Activated naive CD4-positive, alpha-beta T cell treated with Interleukin-2 at 50 U/mL for 16 hours (primary cell): ENCODE results near the gene CRY1.
A peak's percentile ranks its signal among the peaks of the same experiment; 100 is the strongest.
"Not testable (repeated sequence)": the region's sequence is repeated elsewhere in the genome, so short reads cannot be mapped to it uniquely, and the experiment has no call there.

Source experiments
- DNase-seq: peaks from one replicate; pipeline ENCODE4 v3.0.0-alpha.2; 2020

Gene CRY1

DNA sequence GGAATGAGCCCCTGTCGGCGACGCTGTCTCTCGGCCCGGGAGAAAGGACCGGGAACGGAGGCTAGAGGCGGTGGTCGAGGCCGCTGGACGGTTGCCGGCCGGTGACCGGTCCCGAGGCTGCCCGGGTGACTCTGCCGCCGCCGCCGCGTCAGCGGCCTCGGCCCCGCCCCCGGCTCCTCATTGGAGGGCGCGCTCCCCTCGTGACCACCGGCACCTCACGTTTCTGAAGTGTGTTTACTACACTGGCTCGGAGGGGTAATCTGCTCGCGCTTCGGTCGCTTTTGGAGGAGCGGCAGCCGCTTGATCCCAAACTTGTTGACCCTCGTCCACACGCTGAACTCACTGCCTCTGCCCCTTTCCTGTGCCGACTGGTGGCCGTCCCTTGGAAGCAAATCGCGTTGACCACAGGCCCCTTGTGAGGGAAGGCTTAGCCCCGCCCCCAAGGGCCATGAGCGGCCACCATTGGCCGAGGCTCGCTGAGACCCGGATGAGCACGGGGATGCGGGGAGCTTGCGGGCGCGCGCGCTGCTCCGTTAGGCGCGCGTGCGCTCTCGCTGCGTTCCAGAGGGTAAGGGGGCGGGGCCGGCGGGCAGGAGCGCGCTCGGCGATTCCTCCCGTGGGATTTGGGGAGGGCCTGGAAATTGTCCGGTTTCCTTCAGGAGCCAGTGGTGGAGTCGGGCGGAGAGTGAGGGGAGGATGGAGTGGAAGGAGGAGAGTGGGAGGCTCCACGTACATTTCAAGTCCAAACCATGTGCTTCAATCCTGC, at the start of gene CRY1:
Gene CRY1, minus strand, starts transcription at position 133 of the 766 bp plus-strand sequence. CDS start 588 bp downstream, outside the sequence.
- peak; percentile 93 for DNase-seq

DNA sequence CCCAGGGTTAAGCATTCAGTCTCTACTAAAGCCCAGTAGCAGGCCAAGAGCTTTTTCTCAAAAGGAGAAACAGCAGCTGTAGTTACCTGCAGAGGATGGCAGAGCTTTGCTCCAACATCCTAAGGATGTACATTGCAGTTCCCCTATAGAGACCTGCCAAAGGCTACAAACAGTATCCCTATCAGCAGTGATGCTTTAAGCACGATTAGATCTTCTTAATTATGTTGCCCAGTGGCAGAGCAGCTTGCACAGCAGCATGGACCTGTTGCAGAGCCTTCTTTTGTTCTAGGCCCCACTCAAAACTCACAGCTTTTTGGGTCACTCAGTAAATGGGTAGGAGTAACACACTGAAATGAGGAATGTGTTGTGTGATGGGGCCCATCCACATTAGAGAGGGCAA, 46.4 kb upstream of the CRY1 start:
- DNase-seq: no peak

DNA sequence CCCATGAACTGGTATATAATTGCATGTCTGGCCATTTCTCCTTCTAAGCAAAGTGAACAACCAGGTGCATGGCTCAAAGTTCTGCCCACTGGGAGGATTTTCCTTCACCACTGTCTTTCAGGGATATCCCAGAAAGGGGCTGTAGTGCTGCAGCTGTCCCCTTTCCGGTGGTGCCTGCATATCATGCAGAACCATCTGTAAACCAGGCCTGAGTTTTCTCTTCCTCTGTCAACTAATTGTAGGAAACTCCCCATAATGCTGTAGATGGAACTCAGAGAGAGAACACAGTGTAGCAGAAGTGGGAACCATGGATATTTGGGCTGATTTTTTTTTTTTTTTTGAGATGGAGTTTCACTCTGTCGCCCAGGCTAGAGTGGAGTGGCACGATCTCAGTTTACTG, 45.6 kb upstream of the CRY1 start:
- no peak for DNase-seq

DNA sequence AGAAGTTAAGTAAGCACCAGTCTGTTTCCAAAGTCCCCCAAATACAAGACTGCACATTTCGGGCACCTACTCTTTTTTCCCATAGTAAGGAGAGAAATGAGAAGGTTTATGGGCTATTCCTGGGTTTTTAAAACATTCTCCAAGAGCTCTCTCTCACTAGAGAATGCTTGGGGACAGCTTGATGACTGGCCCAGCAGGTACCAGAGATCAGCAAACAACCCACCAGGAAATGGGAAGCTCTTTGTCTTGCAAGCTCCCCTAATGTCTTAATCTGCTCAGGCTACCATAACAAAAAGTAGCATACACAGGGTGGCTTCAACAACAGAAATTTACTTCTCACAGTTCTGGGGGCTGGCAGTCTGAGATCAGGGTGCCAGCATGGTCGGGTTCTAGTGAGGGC, 41.8 kb upstream of the CRY1 start:
- no peak for DNase-seq

DNA sequence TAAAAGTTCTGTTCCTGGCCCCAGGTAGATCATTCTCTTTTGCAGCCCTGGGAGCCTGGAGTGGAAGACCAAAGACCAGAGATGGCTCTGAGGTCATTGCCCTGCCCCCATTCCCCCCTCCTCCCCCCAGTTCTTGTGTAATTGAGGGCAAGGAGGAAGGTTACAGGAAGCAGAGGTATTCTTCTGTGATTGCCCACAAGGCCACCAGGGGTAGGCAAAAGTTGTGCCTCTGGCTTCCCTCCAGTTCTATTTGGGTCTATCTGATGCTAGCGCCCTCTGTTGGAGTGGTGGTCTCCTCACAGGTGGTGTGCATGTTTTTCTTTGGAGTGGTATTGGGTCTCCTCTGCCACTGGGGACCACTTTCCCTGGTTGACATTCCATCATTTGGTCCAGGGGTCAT, 41.2 kb upstream of the CRY1 start:
- DNase-seq: peak; percentile 28

DNA sequence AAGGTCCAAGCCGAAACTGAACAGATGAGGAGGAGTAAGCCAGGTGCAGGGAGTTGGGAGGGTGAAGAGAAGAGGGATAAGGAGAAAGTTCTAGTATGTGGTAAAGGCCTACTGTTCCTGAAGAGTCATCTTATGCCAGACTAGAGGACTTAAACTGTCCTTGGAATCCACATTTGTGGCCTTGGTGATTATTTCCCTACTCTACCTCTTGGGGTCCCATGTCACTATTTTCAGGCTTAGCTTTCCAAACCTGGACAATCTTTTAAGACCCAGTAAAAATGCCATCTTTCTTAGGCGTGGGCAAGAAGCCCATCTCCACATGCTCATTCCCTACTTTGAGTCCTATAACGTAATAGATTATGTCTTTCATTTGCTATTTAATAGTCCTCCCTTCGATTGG, 40.1 kb upstream of the CRY1 start:
- DNase-seq: no peak

DNA sequence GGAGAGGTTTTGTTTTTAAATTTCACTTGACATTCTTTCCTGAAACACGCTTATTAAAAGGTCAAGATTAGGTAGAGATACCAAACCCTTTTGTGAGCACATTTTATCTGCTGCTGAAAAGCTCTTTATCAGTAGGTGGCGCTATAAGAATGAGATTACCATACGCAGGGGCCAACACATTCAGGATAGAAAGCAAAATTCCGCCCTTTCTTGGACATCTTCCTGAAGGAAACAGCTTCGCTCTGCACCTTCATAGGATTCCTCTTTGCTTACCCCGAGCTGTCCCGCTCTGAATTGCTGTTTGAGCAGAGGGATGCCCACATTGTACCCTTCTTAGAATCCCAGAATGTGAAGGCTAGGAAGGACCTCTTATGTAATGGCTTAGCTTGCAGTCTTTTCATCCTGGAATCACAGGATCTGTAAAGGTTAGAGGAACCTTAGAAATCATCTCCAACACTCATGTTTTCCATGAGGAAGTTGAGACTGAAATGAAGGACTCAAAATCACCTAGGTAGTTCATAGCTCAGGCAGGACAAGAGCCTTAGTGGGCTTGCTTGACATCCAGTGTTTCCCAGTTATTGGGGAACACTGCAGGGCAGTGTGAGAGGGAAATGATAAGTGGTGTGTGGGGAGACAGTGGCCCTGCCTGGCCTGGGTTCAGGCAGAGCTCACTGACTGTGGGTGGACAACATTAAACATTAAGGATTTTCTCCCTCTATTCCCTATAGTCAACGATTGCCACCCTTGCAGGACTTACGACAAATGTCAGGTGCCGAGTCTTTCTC, 38.7 kb upstream of the CRY1 start:
- no peak for DNase-seq

DNA sequence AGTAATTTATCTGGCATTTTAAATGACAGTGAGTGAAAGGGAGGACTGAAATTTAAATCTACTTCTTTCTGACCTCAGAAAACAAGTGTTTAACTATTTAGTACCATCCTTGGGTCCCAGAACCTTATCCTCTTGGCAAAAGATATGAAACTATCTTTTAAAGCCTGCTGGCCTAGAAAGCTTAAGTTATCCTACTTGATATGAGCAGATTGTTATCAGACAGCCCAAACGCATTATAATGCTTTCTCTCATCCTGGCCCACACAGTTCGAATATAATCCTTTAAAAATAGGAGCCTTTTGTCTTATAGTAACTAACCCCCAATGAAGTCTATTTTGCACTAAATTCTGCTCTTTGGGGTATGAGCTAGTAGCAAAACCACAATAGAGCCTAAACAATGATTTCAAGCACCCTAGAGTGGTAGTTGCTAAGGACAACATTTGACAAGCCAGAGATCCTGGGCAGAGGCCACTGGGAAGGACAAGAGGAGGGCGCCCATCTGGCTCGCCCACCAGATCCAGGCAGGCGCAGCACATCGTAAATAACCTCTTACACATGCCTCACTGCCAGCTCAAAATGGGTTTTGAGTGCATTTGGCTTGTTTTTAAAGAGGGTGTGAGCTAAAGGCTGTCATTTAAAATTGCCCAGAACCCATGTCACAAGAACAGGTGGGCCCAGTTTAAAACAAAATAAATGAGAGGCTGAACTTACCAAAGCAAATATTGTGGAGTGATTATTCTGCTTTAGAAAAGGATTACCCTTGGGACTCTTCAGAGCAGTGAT, 37.7 kb upstream of the CRY1 start:
- DNase-seq: no peak

DNA sequence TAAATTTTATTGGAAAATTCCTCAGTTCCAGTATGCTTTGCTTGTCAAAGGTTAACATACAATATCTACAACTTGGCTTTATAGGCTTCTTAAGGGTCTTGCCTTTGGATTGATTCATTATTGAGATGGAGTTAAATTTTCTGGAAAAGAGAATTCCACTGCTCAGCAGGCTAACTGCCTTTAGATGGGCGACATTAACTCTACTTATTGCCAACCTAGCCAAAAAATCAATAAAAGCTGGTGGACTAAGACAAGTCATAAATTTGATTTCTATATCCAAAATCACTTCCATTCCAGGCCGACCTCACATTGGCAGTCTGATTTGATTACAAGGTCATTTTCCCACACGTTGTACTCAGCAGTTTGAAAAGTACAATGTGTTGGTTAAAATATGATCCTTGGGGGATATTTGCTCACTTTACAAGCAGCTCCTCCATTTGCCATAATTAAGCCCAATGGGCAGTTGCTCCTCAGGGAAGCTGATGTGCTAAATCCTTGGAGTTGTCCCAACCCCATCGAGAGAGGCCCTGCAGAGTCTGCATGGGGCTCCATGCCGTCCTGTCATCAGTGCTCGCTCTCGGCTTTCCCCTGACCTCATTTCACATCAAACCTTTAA, 36.1 kb upstream of the CRY1 start:
- no peak for DNase-seq

DNA sequence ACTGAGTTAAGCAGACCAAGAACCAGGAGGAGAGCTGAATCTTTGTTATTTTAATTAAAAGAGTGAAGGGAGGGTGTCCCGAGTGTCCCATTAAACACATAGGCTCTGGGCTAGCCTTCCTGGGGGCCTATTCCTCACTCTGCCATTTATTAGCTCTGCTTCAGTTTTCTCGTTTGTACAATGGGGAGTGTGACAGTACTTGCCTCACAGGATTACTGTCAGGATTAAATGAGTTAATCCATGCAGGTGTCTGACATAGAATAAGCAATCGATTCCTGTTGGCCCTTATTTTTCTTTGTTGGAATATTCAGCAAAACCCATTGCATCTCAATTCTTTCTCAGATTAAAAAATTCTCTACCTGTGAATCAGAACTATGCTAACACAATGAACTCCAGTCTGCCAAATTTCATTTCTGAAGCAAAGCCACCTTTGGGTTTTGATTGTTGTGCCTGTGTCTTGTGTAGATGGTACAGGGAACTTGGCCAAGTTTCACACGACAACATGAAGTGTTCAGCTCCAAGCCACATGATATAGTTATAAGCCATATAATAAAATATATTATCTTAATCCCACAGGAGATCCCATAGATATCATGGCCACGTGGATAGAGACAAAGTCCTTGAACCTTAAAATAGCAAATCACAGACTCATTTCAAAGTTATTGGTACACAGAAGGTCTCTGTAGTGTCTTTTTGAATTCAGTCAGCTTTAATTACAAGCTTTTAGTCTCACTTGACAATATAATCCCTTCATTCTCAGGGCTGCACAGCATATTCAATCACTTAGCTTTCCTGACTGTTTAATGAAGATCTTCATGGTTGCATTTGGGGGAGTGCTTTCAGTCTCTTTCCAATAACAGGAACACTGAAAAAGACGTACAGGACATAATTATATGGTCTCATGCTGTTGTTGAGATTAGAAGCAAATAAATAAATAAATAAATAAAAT, 34.4 kb upstream of the CRY1 start:
- DNase-seq: no peak

DNA sequence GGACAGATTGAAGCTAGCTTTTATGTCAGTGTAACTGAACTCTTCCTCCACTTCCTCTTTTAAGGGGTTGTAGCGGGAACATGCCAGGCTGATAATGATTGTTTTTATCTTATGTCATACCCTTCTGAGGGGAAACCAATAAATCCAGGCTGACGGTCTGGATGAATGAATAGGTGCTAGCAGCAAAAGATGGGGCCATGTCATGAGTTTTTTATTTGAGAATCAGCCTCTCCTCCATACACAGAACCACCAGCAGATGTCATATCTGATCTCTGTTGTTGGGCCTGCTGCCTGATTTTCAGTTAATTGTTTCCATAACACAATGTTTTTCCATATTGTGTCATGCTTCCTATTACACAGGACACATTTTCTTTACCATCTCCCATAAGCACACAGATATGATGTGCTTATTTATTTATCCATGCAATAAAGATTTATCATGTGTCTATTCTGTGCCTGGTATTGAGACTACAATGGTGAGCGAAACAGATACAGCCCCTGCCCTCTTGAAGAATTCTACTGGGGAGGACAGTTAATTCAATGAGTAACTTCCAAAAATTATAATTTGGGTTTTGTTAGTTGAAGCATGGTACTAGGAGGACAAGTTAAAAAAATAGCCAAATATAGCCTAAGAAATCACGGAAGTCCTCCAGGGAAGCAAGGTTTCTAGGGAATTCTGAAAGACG, 33.6 kb upstream of the CRY1 start:
- DNase-seq: no peak

DNA sequence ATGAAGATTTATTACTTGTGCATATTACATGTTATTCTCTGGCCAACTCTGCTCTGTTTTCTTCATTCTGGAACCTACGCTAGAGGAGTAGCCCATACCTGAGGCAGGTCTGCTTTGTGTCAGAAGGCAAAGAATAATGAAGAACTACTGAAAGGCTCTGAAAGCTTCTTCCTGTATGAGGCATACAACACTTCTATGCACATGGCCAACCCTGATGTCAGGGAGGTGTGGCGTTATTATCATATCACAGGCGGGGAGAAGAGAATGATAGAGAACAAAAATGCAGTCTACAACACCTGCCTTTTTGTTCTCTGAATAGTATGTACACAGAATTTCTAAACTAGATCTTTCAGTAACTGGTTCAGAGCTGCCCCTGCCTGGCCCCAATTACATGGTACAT, 32.5 kb upstream of the CRY1 start:
- no peak for DNase-seq

DNA sequence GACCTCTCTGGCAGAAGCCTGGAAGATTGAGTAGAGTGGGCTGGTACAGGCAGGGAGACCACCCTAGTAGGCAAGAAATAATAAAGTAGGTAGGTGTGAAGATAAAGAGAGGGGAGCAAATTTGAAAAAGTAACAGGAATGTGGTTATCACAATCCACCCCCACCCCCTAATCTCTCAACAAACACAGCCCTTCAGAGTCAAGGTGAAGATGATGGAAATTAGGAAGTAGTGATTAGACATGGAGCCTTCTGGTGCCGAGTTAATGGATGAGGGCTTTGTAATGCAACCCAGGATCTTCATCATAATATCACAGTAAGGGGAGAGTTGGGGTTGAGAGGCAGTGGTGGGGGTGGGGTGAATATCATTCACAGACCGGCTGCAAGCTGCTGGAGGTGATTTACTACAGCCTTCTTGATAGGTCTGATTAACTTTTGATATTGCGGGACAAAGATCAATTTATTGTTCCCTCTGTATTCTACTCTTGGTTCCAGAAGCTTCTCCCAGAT, 29.2 kb upstream of the CRY1 start:
- DNase-seq: no peak

DNA sequence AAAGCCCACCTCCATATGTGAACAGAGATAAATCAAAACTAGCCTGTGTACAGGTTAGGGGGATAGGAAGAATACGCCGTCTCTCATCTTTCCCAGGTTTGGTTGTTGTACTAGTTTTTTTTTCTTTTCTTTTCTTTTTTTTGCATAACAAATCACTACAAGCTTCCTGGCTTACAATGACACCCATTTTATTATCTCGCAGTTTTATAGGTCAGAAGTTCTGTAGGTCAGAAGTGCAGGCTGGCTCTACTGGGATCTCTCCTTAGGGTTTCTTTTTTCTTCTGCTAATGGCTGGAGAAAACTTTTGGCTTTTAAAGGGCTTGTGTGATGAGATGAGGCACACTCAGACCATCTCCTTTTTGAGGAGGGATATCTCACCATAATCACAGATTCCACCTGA, 25.7 kb upstream of the CRY1 start:
- DNase-seq: no peak

DNA sequence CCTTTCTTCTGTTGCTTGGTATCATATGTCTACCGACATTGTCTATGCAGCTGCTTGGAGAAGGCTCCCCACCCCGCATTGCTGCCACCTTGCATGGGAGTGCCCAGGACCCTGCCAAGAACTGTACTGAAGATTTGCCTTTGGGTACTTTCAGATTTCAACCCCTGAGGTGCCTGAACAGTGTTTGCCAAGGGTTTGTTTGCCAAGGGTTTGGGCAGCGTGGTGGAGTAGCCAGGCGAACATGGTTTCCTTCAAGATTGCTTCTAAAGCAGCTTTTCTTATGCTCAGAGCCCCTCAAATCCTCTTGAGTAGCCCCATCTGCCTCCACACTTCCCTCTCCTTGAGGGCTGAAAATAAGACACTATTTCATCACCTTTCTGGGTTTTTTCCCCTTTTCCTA, 25.3 kb upstream of the CRY1 start:
- DNase-seq: no peak

DNA sequence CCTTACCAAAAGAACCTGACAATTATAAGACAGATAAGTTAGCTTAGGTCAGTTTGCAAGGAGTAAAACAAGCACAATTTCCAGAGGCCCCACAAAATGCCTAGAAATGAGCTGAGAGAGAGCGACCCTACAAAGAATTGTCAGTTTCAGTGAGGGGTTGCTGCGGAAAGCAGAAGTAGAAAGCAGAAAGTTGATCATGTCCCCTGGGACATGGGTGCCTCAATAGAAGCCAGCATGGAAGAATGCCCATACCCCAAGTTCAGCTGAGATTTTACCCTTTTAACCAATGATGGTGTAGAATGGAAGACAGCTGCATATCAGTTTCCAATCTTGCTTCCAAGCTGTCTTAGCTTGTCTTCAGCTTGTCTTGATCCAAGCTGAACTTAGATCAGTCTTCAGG, 21.8 kb upstream of the CRY1 start:
- no peak for DNase-seq

DNA sequence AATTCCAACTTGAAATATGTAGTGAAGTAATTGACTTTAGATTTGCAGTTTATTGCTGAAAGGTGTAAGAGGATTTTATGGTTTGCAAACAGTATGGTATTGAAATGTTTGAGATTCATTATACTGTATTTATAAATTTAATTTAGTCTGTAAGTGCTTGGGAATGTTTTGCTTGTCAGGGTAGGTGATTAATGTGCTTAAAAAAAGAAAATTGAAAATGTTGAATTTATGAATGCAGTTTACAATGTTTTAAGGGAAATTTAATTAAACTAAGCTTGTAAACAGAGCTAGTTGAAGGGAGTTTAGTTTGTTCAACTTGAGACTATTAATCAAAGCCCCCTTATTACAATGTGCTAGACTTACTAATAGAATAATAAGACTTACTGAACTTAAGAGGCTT, 18.0 kb upstream of the CRY1 start:
- DNase-seq: no peak

DNA sequence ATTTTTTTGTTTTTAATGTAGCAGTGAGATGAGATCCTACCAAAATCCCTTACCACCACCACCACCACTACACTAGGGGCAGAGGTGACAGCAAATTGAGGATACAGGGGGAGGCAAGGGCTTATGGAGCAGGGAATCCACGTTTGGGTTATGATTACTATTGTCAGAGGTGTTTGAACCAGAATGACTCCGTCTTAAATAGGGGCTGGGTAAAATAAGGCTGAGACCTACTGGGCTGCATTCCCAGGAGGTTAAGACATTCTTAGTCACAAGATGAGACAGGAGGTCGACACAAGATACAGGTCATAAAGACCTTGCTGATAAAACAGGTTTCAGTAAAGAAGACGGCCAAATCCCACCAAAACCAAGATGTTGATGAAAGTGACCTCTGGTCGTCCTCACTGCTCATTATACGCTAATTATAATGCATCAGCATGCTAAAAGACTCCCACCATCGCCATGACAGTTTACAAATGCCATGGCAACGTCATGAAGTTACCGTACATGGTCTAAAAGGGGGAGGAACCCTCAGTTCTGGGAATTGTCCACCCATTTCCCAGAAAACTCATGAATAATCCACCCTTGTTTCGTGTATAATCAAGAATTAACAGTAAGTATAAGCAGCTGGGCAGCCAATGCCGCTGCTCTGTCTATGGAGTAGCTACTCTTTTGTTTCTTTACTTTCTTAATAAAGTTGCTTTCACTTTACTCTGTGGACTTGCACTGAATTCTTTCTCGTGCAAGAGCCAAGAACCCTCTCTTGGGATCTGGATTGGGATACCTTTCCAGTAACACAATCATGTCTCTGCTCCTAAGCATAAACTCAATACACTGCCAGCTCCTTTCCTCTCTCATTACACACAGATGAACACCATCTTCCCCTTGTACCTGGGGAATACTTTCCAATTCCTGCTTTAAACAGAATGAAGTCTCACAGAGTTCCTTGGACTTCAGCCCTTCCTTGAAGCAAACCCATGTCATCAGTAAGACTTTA, 16.7 kb upstream of the CRY1 start:
- no peak for DNase-seq

DNA sequence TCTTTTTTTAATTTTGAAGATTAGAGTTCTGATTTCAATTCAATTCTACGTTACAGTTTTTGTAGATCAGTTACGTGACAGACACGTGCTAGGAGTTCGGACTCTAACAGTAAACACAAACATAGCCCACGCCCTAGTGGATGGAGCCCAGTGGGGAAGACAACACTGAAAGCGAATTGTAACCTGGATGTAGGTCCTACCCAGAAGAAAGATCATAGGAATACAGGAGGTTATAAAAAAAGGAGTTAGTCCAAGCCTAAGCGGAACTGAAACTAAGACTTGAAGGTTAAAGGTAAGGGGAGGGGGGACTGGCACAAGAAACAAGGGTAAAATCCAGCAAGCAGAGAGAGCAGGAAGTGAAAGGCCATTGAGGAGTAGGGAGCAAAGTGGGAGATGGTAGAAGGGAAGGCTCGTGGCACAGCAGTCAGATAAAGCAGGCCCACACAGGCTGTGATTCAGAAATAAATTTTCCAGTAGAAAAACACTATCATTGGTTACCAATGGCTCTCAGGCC, 15.7 kb upstream of the CRY1 start:
- no peak for DNase-seq

DNA sequence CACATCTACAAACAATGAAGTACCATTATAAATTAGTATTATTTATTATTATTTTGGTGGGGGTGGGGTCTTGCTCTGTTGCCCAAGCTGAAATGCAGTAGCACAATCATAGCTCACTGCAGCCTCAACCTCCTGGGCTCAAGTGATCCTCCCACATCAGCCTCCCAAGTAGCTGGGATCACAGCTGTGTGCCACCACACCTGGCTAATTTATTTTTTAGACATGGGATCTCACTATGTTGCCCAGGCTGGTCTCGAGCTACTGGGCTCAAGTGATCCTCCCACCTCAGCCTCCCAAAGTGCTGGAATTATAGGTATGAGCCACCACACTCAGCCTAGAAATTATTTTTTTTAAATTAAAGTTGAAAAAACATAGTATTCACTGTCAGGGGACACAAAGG, 15.0 kb upstream of the CRY1 start:
- not testable (repeated sequence) for DNase-seq
